ENCODE results near the gene LCORL. TPM values are rescaled to one million over a fixed set of nuclear protein-coding genes. Genes with fewer than 3 reads are reported as not detected.
"Not testable (repeated sequence)": the region's sequence is repeated elsewhere in the genome, so short reads cannot be mapped to it uniquely, and the experiment has no call there.

LCORL gene
- total RNA-seq, 1 donor from 2014 or later: 20.8 TPM

GRCh38 chr4:18014269-18014668 lies 7.3 kb downstream of the LCORL start:
- Mint-ChIP-seq H3K4me3 (no peak overlapping the region), H3K9me3 (no peaks in the 10 kb centered on the region), H3K36me3 (peaks cover 1% of the 10 kb centered on the region), H3K4me1 (ENCODE audit: unreplicated experiment) (peaks cover 27% of the 10 kb centered on the region), H3K27ac (no peak overlapping the region), H3K27me3 (no peaks in the 10 kb centered on the region)
- no peak for TF ChIP-seq CTCF (conservative IDR thresholded peaks at IDR 0.05)
- no peak for DNase-seq (ENCODE audit: extremely low spot score, unreplicated experiment)

- no peak overlapping the region for H3K4me3 Mint-ChIP-seq
- peaks cover 27% of the 10 kb centered on the region for H3K4me1 Mint-ChIP-seq (ENCODE audit: unreplicated experiment)
Measured at GRCh38 chr4:18012807-18013462, 8.6 kb downstream of the LCORL start.

GRCh38 chr4:18012134-18012806 lies 9.3 kb downstream of the LCORL start:
- H3K27me3 Mint-ChIP-seq: no peaks in the 10 kb centered on the region
- no peak overlapping the region for H3K27ac Mint-ChIP-seq
- no peak overlapping the region for H3K4me3 Mint-ChIP-seq
- DNase-seq (ENCODE audit: extremely low spot score, unreplicated experiment): no peak
- H3K36me3 Mint-ChIP-seq: peaks cover 5% of the 10 kb centered on the region
- peaks cover 27% of the 10 kb centered on the region for H3K4me1 Mint-ChIP-seq (ENCODE audit: unreplicated experiment)
- H3K9me3 Mint-ChIP-seq: no peaks in the 10 kb centered on the region
- no peak for TF ChIP-seq CTCF (conservative IDR thresholded peaks at IDR 0.05)

More at GRCh38 chr4:18012807-18013462, 8.6 kb downstream of the LCORL start:
- DNase-seq (ENCODE audit: extremely low spot score, unreplicated experiment): no peak
- Mint-ChIP-seq H3K27ac (no peak overlapping the region), H3K9me3 (no peaks in the 10 kb centered on the region), H3K27me3 (no peaks in the 10 kb centered on the region), H3K36me3 (peaks cover 5% of the 10 kb centered on the region)
- no peak for TF ChIP-seq CTCF (conservative IDR thresholded peaks at IDR 0.05)

- TF ChIP-seq CTCF (conservative IDR thresholded peaks at IDR 0.05): no peak
- no peaks in the 10 kb centered on the region for H3K27me3 Mint-ChIP-seq
- DNase-seq (ENCODE audit: extremely low spot score, unreplicated experiment): no peak
- H3K4me1 Mint-ChIP-seq (ENCODE audit: unreplicated experiment): peaks cover 10% of the 10 kb centered on the region
- H3K27ac Mint-ChIP-seq: no peak overlapping the region
- H3K36me3 Mint-ChIP-seq: peaks cover 33% of the 10 kb centered on the region
- peaks cover 4% of the 10 kb centered on the region for H3K9me3 Mint-ChIP-seq
- H3K4me3 Mint-ChIP-seq: no peak overlapping the region
Measured at GRCh38 chr4:18007625-18008024, 13.9 kb downstream of the LCORL start.

GRCh38 chr4:18006432-18006831 lies 15.1 kb downstream of the LCORL start:
- H3K27ac Mint-ChIP-seq; H3K4me1 Mint-ChIP-seq (ENCODE audit: unreplicated experiment): not testable (repeated sequence)
- peaks cover 33% of the 10 kb centered on the region for H3K36me3 Mint-ChIP-seq

GRCh38 chr4:17997129-17997528 lies 24.4 kb downstream of the LCORL start:
- peaks cover 4% of the 10 kb centered on the region for H3K9me3 Mint-ChIP-seq
- no peak for DNase-seq (ENCODE audit: extremely low spot score, unreplicated experiment)

More at GRCh38 chr4:18006432-18006831, 15.1 kb downstream of the LCORL start:
- DNase-seq (ENCODE audit: extremely low spot score, unreplicated experiment); H3K27me3 Mint-ChIP-seq; H3K9me3 Mint-ChIP-seq; H3K4me3 Mint-ChIP-seq: not testable (repeated sequence)

More at GRCh38 chr4:17997129-17997528, 24.4 kb downstream of the LCORL start:
- H3K27me3 Mint-ChIP-seq: no peaks in the 10 kb centered on the region
- no peak for TF ChIP-seq CTCF (conservative IDR thresholded peaks at IDR 0.05)
- no peak overlapping the region for H3K27ac Mint-ChIP-seq
- peaks cover 9% of the 10 kb centered on the region for H3K36me3 Mint-ChIP-seq
- H3K4me3 Mint-ChIP-seq: no peak overlapping the region
- no peaks in the 10 kb centered on the region for H3K4me1 Mint-ChIP-seq (ENCODE audit: unreplicated experiment)
